Neural progenitor cell (in vitro differentiated cells): ENCODE measurements around the gene DPYD.

Experiments
- CTCF ChIP-seq: fragments of 200-600 bp; sonication (generic); IDR thresholded peaks from 2 replicates; pipeline ENCODE4 v1.5.1; 2017; ENCODE audit warnings: antibody characterized with exemption, mild to moderate bottlenecking
- EZH2 ChIP-seq: fragments of 200-600 bp; sonication (generic); IDR thresholded peaks from 2 replicates; pipeline ENCODE4 v1.6.1; 2017; ENCODE audit warnings: antibody characterized with exemption, mild to moderate bottlenecking, moderate library complexity
- EZH2phosphoT487 ChIP-seq: fragments of 200-600 bp; sonication (generic); IDR thresholded peaks from 2 replicates; pipeline ENCODE4 v1.6.1; 2017; ENCODE audit warnings: antibody characterized with exemption

- TF ChIP-seq CTCF (no peak), EZH2phosphoT487 (no peak), EZH2 (no peak)
These were observed 419.2 kb downstream of the DPYD start for GRCh38 chr1:97501628-97502027.
